Heart left ventricle (tissue), 13 donors: ENCODE results near the gene NTF3.

Experiments used
- CTCF ChIP-seq, 12 donors: fragments of 200-600 bp; sonication (generic) in 4 of 12; IDR thresholded peaks; one replicate each; pipeline versions ENCODE4 v1.5.0 to v1.8.0; 2018 to 2022; ENCODE audit warnings: antibody characterized with exemption in 12 of 12, mild to moderate bottlenecking in 5 of 12
- POLR2A ChIP-seq, 2 donors: fragments of 450-650 bp; IDR thresholded peaks; one replicate each; pipeline ENCODE4 v1.6.1; 2017; ENCODE audit warnings: antibody characterized with exemption in 2 of 2, mild to moderate bottlenecking in 2 of 2, moderate library complexity in 2 of 2
- donor health status: ischemic (EF 13 %, LVEDD 7.1; RV severe dilation, severe dysfunction).
- donor health status: DM: no; HTN: yes; CAD: no.
- donor health status: DM: no; HTN: no; CAD: no.
- donor health status: ischemic (EF 25% LVEDD 6.9; RV normal size, moderate dysfunction).
- donor health status: ischemic (EF 25% LVEDD 5.7; RV mildly dilated, moderate dysfunction).
- donor health status: ischemic (EF 35%, LVEDD 5.7; RV mildly dilated, moderate dysfunction).
- donor health status: nonischemic (EF 11% LVEDD 7.7; RV severe dilation, severe dysfunction).
- donor health status: DM: yes; HTN: yes; CAD: no.
- donor health status: PGD.
- donor health status: ischemic (EF 29% LVEDD 5.4; RV normal size, mild dysfunction).
- donor health status: nonischemic (EF 23%, LVEDD 6.1; RV moderate dilation, normal function).

- TF ChIP-seq POLR2A (IDR thresholded peaks at IDR 0.05) (no peak), CTCF (IDR thresholded peaks at IDR 0.05) (no peak)
Observed at GRCh38 chr12:5470703-5471102, 38.8 kb downstream of the NTF3 start.
